ENCODE measurements around the gene TIMM29. TPM values are rescaled to one million over a fixed set of nuclear protein-coding genes. Genes with fewer than 3 reads are reported as not detected.

Gene TIMM29
- polyA plus RNA-seq, 1 donor from 2014 or later, result 39.4 TPM

DNA sequence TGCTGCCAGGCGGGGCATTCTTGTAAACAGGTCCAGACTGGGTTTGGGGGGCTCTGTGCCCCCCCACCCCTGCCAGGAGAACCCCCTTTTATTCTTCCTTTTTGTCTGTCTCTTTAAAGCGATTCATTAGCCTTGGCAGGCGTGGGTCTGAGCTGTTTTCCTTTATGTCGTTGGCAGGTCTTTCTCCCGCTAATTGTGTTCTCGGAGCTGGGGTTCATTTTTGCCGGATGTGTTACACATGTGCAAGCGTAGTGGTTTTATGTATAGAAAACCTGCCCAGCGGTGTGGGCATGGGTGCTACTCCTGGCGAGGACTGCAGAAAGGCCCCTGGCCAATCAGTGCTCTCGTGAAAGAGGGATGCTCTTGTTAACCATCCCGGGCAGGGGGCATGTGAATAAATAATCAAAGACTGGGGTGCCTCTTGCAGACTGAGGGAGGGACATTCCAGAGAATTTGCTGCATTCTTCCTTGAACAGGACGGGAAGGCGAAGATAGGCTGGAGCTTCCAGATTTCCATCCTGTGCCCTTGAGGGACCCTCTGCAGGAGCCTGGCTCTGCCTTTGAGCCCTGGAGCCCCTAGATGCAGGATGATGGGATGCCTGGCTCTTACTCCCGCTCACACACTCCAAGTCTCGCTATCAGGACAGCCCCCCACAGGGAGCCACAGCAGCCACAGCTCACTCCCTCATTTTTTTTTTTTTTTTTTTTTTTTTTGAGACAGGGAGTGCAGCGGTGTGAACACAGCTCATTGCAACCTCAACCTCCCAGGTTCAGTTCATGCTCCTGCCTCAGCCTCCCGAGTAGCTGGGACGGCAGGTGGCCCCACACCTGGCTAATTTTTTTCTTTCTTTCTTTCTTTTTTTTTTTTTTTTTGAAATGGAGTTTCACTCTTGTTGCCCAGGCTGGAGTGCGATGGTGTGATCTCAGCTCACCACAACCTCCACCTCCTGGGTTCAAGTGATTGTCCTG lies 43.1 kb upstream of the TIMM29 start:
- Histone ChIP-seq H3K36me3 (ENCODE audit: insufficient read depth, low read length) (no peaks in the 10 kb centered on the region), H3K4me3 (ENCODE audit: low read length) (no peak overlapping the region), H3K9me3 (ENCODE audit: low read length) (no peaks in the 10 kb centered on the region), H3K9ac (ENCODE audit: low read length) (peak overlapping the region; percentile 41), H3K79me2 (replicated peaks; ENCODE audit: insufficient read depth, low read length) (peaks cover 40% of the 10 kb centered on the region), H3F3A (ENCODE audit: insufficient read depth, low read length, poor library complexity, severe bottlenecking) (peaks cover 4% of the 10 kb centered on the region), H3K9me2 (ENCODE audit: insufficient read depth, low read length) (no peaks in the 10 kb centered on the region), H3K4me2 (ENCODE audit: low read length) (no peak overlapping the region), H3K27ac (ENCODE audit: low read length) (peak overlapping the region; percentile 66), H3K27me3 (ENCODE audit: insufficient read depth, low read depth, low read length) (no peaks in the 10 kb centered on the region), H2AFZ (ENCODE audit: low read depth, low read length) (no peak overlapping the region), H4K20me1 (ENCODE audit: insufficient read depth) (no peaks in the 10 kb centered on the region)
- TF ChIP-seq, protein P1, sequence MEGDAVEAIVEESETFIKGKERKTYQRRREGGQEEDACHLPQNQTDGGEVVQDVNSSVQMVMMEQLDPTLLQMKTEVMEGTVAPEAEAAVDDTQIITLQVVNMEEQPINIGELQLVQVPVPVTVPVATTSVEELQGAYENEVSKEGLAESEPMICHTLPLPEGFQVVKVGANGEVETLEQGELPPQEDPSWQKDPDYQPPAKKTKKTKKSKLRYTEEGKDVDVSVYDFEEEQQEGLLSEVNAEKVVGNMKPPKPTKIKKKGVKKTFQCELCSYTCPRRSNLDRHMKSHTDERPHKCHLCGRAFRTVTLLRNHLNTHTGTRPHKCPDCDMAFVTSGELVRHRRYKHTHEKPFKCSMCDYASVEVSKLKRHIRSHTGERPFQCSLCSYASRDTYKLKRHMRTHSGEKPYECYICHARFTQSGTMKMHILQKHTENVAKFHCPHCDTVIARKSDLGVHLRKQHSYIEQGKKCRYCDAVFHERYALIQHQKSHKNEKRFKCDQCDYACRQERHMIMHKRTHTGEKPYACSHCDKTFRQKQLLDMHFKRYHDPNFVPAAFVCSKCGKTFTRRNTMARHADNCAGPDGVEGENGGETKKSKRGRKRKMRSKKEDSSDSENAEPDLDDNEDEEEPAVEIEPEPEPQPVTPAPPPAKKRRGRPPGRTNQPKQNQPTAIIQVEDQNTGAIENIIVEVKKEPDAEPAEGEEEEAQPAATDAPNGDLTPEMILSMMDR (IDR thresholded peaks at IDR 0.05; ENCODE audit: poor library complexity, severe bottlenecking), result no peak
- TF ChIP-seq EP300 (conservative IDR thresholded peaks at IDR 0.05; ENCODE audit: poor library complexity, severe bottlenecking) (no peak), POLR2AphosphoS5 (IDR thresholded peaks at IDR 0.05) (no peak), TAF1 (IDR thresholded peaks at IDR 0.05; ENCODE audit: low read depth) (no peak), MXI1 (conservative IDR thresholded peaks at IDR 0.05; ENCODE audit: poor library complexity, severe bottlenecking) (no peak), RAD21 (conservative IDR thresholded peaks at IDR 0.05) (no peak), EZH2 (IDR thresholded peaks at IDR 0.05; ENCODE audit: borderline replicate concordance, insufficient read depth, low read length, poor library complexity, severe bottlenecking) (no peak), SMC3 (conservative IDR thresholded peaks at IDR 0.05; ENCODE audit: poor library complexity) (no peak)
- TF ChIP-seq, protein P2, sequence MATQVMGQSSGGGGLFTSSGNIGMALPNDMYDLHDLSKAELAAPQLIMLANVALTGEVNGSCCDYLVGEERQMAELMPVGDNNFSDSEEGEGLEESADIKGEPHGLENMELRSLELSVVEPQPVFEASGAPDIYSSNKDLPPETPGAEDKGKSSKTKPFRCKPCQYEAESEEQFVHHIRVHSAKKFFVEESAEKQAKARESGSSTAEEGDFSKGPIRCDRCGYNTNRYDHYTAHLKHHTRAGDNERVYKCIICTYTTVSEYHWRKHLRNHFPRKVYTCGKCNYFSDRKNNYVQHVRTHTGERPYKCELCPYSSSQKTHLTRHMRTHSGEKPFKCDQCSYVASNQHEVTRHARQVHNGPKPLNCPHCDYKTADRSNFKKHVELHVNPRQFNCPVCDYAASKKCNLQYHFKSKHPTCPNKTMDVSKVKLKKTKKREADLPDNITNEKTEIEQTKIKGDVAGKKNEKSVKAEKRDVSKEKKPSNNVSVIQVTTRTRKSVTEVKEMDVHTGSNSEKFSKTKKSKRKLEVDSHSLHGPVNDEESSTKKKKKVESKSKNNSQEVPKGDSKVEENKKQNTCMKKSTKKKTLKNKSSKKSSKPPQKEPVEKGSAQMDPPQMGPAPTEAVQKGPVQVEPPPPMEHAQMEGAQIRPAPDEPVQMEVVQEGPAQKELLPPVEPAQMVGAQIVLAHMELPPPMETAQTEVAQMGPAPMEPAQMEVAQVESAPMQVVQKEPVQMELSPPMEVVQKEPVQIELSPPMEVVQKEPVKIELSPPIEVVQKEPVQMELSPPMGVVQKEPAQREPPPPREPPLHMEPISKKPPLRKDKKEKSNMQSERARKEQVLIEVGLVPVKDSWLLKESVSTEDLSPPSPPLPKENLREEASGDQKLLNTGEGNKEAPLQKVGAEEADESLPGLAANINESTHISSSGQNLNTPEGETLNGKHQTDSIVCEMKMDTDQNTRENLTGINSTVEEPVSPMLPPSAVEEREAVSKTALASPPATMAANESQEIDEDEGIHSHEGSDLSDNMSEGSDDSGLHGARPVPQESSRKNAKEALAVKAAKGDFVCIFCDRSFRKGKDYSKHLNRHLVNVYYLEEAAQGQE (IDR thresholded peaks at IDR 0.05; ENCODE audit: borderline replicate concordance), result no peak

DNA sequence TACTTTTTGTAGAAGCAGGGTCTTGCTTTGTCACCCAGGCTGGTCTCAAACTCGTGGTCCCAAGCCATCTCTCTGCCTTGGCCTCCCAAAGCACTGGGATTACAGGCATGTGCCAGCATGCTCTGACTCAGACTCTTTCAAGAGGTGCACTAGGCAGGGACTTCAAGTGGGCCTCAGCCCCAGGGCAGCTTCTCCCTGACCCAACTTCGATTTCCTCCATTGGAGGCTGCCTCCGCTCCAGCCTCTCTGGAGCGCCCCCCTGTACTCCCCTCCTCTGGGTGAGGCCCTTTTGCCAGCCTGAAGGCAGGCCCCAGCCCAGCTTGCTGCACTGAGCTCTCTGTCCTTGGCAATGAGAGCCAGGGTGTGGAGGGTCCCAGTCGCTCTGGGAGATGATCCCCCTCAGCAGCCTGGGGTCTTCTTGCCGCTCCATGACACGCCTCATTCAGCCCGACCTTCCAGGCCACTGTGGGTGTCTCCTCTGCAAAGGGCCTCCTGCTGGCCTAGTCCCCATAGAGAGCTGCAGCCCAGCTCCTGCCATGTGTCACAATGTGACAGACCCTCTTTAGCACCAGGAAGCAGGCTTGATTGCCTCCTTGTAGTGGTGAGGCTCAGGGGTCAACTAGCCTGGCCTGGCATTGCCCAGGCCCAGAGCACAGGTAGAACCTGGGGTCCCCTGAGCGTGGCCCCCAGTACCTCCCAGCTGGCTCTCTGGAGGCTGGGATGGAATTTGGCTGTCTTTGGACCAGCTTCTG lies 40.8 kb upstream of the TIMM29 start:
- TF ChIP-seq, protein P2 (IDR thresholded peaks at IDR 0.05; ENCODE audit: borderline replicate concordance), result no peak
- no peak for TF ChIP-seq POLR2AphosphoS5 (IDR thresholded peaks at IDR 0.05)
- TF ChIP-seq MXI1 (conservative IDR thresholded peaks at IDR 0.05; ENCODE audit: poor library complexity, severe bottlenecking), result no peak
- no peak for TF ChIP-seq TAF1 (IDR thresholded peaks at IDR 0.05; ENCODE audit: low read depth)
- Histone ChIP-seq H2AFZ (ENCODE audit: low read depth, low read length) (no peak overlapping the region), H3F3A (ENCODE audit: insufficient read depth, low read length, poor library complexity, severe bottlenecking) (peaks cover 4% of the 10 kb centered on the region), H3K4me3 (ENCODE audit: low read length) (peak overlapping the region; percentile 50), H3K4me2 (ENCODE audit: low read length) (peak overlapping the region; percentile 25), H3K27me3 (ENCODE audit: insufficient read depth, low read depth, low read length) (no peaks in the 10 kb centered on the region), H3K9ac (ENCODE audit: low read length) (peak overlapping the region; percentile 70), H3K9me3 (ENCODE audit: low read length) (no peaks in the 10 kb centered on the region), H4K20me1 (ENCODE audit: insufficient read depth) (no peaks in the 10 kb centered on the region), H3K79me2 (replicated peaks; ENCODE audit: insufficient read depth, low read length) (peaks cover 33% of the 10 kb centered on the region), H3K27ac (ENCODE audit: low read length) (peak overlapping the region; percentile 94), H3K36me3 (ENCODE audit: insufficient read depth, low read length) (no peaks in the 10 kb centered on the region), H3K9me2 (ENCODE audit: insufficient read depth, low read length) (no peaks in the 10 kb centered on the region)

All from neural cell (in vitro differentiated cells).